ENCODE data around the gene AHCYL1.

Gene AHCYL1

GRCh38 chr1:109976762-109977161 is 7.8 kb upstream of the AHCYL1 start:
- no peak for DNase-seq (ENCODE audit: low read depth in 3 of 3)

- no peak for DNase-seq (ENCODE audit: low read depth in 3 of 3)
Measured at GRCh38 chr1:109977225-109977624, 7.3 kb upstream of the AHCYL1 start.

- DNase-seq (ENCODE audit: low read depth in 3 of 3) = no peak
Measured at GRCh38 chr1:109977657-109978378, 6.7 kb upstream of the AHCYL1 start.

GRCh38 chr1:109978761-109979488 is 5.6 kb upstream of the AHCYL1 start:
- DNase-seq (ENCODE audit: low read depth in 3 of 3) = no peak

- no peak for DNase-seq (ENCODE audit: low read depth in 3 of 3)
Measured at GRCh38 chr1:109979489-109980091, 5.0 kb upstream of the AHCYL1 start.

- DNase-seq (ENCODE audit: low read depth in 3 of 3) = no peak
Measured at GRCh38 chr1:109980324-109981003, 4.1 kb upstream of the AHCYL1 start.

GRCh38 chr1:109981004-109981335 is 3.6 kb upstream of the AHCYL1 start:
- no peak for DNase-seq (ENCODE audit: low read depth in 3 of 3)

- DNase-seq (ENCODE audit: low read depth in 3 of 3) = no peak
Measured at GRCh38 chr1:109983380-109984189, 980 bp upstream of the AHCYL1 start.

- DNase-seq (ENCODE audit: low read depth in 3 of 3) = no peak
Measured at GRCh38 chr1:109984190-109984455, 442 bp upstream of the AHCYL1 start.

GRCh38 chr1:109985247-109986053 is 885 bp downstream of the AHCYL1 start:
- no peak for DNase-seq (ENCODE audit: low read depth in 3 of 3)

- no peak for DNase-seq (ENCODE audit: low read depth in 3 of 3)
Measured at GRCh38 chr1:109986054-109986444, 1.5 kb downstream of the AHCYL1 start.

- DNase-seq (ENCODE audit: low read depth in 3 of 3) = no peak
Measured at GRCh38 chr1:109988349-109988914, 3.9 kb downstream of the AHCYL1 start.

- no peak for DNase-seq (ENCODE audit: low read depth in 3 of 3)
Measured at GRCh38 chr1:109989506-109990301, 5.1 kb downstream of the AHCYL1 start.

GRCh38 chr1:109990302-109990653 is 5.7 kb downstream of the AHCYL1 start:
- DNase-seq (ENCODE audit: low read depth in 3 of 3) = no peak

- no peak for DNase-seq (ENCODE audit: low read depth in 3 of 3)
Measured at GRCh38 chr1:109991400-109991925, 6.9 kb downstream of the AHCYL1 start.

GRCh38 chr1:109993885-109994284 is 9.3 kb downstream of the AHCYL1 start:
- DNase-seq (ENCODE audit: low read depth in 3 of 3) = no peak

- no peak for DNase-seq (ENCODE audit: low read depth in 3 of 3)
Measured at GRCh38 chr1:109994654-109995053, 10.1 kb downstream of the AHCYL1 start.

- DNase-seq (ENCODE audit: low read depth in 3 of 3) = no peak
Measured at GRCh38 chr1:109995536-109995935, 11.0 kb downstream of the AHCYL1 start.

GRCh38 chr1:109996476-109996875 is 11.9 kb downstream of the AHCYL1 start:
- no peak for DNase-seq (ENCODE audit: low read depth in 3 of 3)

Data from stimulated activated CD4-positive, alpha-beta T cell treated with anti-CD3 and anti-CD28 coated beads, TNF-alpha, amount 100 ng/mL, for 48 hours (primary cell).